Kidney (tissue), 14 donors: ENCODE measurements around the gene SDE2. TPM values are rescaled to one million over a fixed set of nuclear protein-coding genes. Genes with fewer than 3 reads are reported as not detected.

Experiments used
- DNase-seq, 5 donors: peaks; one replicate each; pipeline ENCODE4 v3.0.0-alpha.2; 2013 to 2020
- FAIRE-seq: peaks from 2 replicates; lab custom pipeline; 2012; peaks lifted over from hg19 to GRCh38; lab: Jason Lieb, UNC
- H3K27ac ChIP-seq, 2 donors: one replicate each; pipeline ENCODE4 v1.7.0; 2013; ENCODE audit warnings: low read depth in 2 of 2, low read length in 2 of 2, inconsistent platforms in 1 of 2
- H3K27me3 ChIP-seq: one replicate; pipeline ENCODE4 v1.7.1; 2013; ENCODE audit warnings: low read length, inconsistent platforms; ENCODE audit not compliant: control insufficient read depth, insufficient read depth
- H3K36me3 ChIP-seq, 3 donors: one replicate each; pipeline versions ENCODE4 v1.7.0 to v1.7.1; 2013; ENCODE audit warnings: low read length in 3 of 3, control low read depth in 1 of 3, inconsistent platforms in 1 of 3; ENCODE audit not compliant: insufficient read depth in 3 of 3, control insufficient read depth in 2 of 3
- H3K4me1 ChIP-seq, 3 donors: one replicate each; pipeline versions ENCODE4 v1.7.0 to v1.7.1; 2013; ENCODE audit warnings: low read length in 3 of 3, inconsistent platforms in 1 of 3, low read depth in 1 of 3; ENCODE audit not compliant: control insufficient read depth in 2 of 3, insufficient read depth in 2 of 3
- H3K4me3 ChIP-seq, 3 donors: one replicate each; pipeline versions ENCODE4 v1.7.0 to v1.8.1; 2013; ENCODE audit warnings: low read length in 3 of 3, control low read depth in 1 of 3, inconsistent platforms in 1 of 3
- H3K9ac ChIP-seq, 3 donors: one replicate each; pipeline versions ENCODE4 v1.7.0 to v1.7.1; 2013; ENCODE audit warnings: low read length in 3 of 3, control low read depth in 1 of 3, inconsistent platforms in 1 of 3
- H3K9me3 ChIP-seq, 3 donors: one replicate each; pipeline versions ENCODE4 v1.7.0 to v1.7.1; 2013; ENCODE audit warnings: low read length in 3 of 3, control low read depth in 1 of 3, inconsistent platforms in 1 of 3; ENCODE audit not compliant: control insufficient read depth in 2 of 3, insufficient read depth in 1 of 3
- CTCF ChIP-seq: IDR thresholded peaks from 3 replicates; pipeline ENCODE4 v1.5.1; 2012; ENCODE audit warnings: mild to moderate bottlenecking, moderate library complexity, borderline replicate concordance; ENCODE audit not compliant: insufficient read depth; ENCODE audit errors: extremely low read depth
- intact Hi-C: fragments of 100-400 bp; cut with DNase I; formaldehyde crosslinking; loops from one replicate; pipeline ENCODE4 v1.11.1; 2022
- polyA plus RNA-seq: library from polyadenylated mRNA; stranded (reverse); fragments of 350-450 nt; fragmentation: Illumina TruSeq; extraction: RNeasy Lipid Tissue Mini Kit (QIAGEN cat#74804); gene quantifications from one replicate; pipeline ENCODE4 v1.2.3, GENCODE V29; 2014; ENCODE audit warnings: low read depth, low replicate concordance; ENCODE audit not compliant: insufficient read depth
- total RNA-seq: library from RNA; stranded (reverse); fragmentation: NEBNext Ultra II Directional; extraction: Animal tissue kit (Norgen Biotek cat#: 25700); gene quantifications from one replicate; pipeline ENCODE4 v1.2.1, GENCODE V29; 2021
- donor health status: control.
- donor health status: control.
- donor health status: control.
- donor health status: control.
- donor health status: control.
- donor health status: DM: yes; HTN: yes; CAD: no.
- donor health status: Normal renal cell carcinoma (clear cell type).

SDE2 gene
- total and polyA plus RNA-seq, 2 donors from 2014 or later, result 3.4 to 19.2 TPM

GRCh38 chr1:225949041-225949440, 50.1 kb downstream of the SDE2 start:
- no peak overlapping the region for H3K9ac ChIP-seq
- no peak overlapping the region for H3K4me3 ChIP-seq
- FAIRE-seq, result no peak
- no peaks in the 10 kb centered on the region for H3K36me3 ChIP-seq
- H3K27ac ChIP-seq, result no peak overlapping the region
- no peaks in the 10 kb centered on the region for H3K27me3 ChIP-seq
- no peak for TF ChIP-seq CTCF
- intact Hi-C loops, result no loop called here
- no peaks in the 10 kb centered on the region for H3K9me3 ChIP-seq
- H3K4me1 ChIP-seq, result no peaks in the 10 kb centered on the region
- DNase-seq, result peak in 1 of 5 donors; percentile 22

- Histone ChIP-seq H3K9me3 (no peaks in the 10 kb centered on the region), H3K9ac (no peak overlapping the region), H3K27me3 (no peaks in the 10 kb centered on the region), H3K36me3 (no peaks in the 10 kb centered on the region), H3K4me1 (peaks cover 0 to 2% (median 0%) of the 10 kb centered on the region in 3 donors), H3K4me3 (no peak overlapping the region), H3K27ac (no peak overlapping the region)
- DNase-seq (no peak), FAIRE-seq (no peak)
- intact Hi-C loops, result no loop called here
- TF ChIP-seq CTCF, result no peak
Measured at GRCh38 chr1:225946803-225947202, 52.3 kb downstream of the SDE2 start.

- no peak for TF ChIP-seq CTCF
- H3K4me1 ChIP-seq, result peaks cover 0 to 5% (median 0%) of the 10 kb centered on the region in 3 donors
- FAIRE-seq (no peak), DNase-seq (peak in 1 of 5 donors; percentile 37)
- H3K9me3 ChIP-seq, result no peaks in the 10 kb centered on the region
- intact Hi-C loops, result no loop called here
- H3K4me3 ChIP-seq, result no peak overlapping the region
- no peak overlapping the region for H3K9ac ChIP-seq
- no peaks in the 10 kb centered on the region for H3K36me3 ChIP-seq
- H3K27me3 ChIP-seq, result no peaks in the 10 kb centered on the region
- no peak overlapping the region for H3K27ac ChIP-seq
Measured at GRCh38 chr1:225946082-225946620, 53.0 kb downstream of the SDE2 start.

- H3K27me3 ChIP-seq, result no peaks in the 10 kb centered on the region
- TF ChIP-seq CTCF, result no peak
- no peak overlapping the region for H3K27ac ChIP-seq
- no peaks in the 10 kb centered on the region for H3K36me3 ChIP-seq
- peak in 1 of 5 donors; percentile 42 for DNase-seq
- no peak overlapping the region for H3K9ac ChIP-seq
- no peaks in the 10 kb centered on the region for H3K9me3 ChIP-seq
- H3K4me3 ChIP-seq, result no peak overlapping the region
- intact Hi-C loops, result no loop called here
- FAIRE-seq, result no peak
- peaks cover 0 to 7% (median 0%) of the 10 kb centered on the region in 3 donors for H3K4me1 ChIP-seq
Measured at GRCh38 chr1:225945564-225945963, 53.6 kb downstream of the SDE2 start.
